ENCODE measurements around the gene RAP1GAP.

RAP1GAP gene

DNA sequence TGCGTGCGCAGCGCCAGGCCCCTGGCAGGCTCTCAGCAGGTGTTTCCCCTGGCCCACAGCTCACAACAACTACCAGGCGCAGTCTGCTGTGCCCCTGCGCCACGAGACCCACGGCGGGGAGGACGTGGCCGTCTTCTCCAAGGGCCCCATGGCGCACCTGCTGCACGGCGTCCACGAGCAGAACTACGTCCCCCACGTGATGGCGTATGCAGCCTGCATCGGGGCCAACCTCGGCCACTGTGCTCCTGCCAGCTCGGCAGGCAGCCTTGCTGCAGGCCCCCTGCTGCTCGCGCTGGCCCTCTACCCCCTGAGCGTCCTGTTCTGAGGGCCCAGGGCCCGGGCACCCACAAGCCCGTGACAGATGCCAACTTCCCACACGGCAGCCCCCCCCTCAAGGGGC, 91.8 kb downstream of the RAP1GAP start:
- no peak overlapping the region for H3K4me3 ChIP-seq (ENCODE audit: control insufficient read depth, low read depth, low read length)
- TF ChIP-seq, protein P1, sequence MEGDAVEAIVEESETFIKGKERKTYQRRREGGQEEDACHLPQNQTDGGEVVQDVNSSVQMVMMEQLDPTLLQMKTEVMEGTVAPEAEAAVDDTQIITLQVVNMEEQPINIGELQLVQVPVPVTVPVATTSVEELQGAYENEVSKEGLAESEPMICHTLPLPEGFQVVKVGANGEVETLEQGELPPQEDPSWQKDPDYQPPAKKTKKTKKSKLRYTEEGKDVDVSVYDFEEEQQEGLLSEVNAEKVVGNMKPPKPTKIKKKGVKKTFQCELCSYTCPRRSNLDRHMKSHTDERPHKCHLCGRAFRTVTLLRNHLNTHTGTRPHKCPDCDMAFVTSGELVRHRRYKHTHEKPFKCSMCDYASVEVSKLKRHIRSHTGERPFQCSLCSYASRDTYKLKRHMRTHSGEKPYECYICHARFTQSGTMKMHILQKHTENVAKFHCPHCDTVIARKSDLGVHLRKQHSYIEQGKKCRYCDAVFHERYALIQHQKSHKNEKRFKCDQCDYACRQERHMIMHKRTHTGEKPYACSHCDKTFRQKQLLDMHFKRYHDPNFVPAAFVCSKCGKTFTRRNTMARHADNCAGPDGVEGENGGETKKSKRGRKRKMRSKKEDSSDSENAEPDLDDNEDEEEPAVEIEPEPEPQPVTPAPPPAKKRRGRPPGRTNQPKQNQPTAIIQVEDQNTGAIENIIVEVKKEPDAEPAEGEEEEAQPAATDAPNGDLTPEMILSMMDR (conservative IDR thresholded peaks at IDR 0.05; ENCODE audit: control insufficient read depth, insufficient read depth, low read depth, low read length): no peak
- no peak for DNase-seq (ENCODE audit: low read depth)

DNA sequence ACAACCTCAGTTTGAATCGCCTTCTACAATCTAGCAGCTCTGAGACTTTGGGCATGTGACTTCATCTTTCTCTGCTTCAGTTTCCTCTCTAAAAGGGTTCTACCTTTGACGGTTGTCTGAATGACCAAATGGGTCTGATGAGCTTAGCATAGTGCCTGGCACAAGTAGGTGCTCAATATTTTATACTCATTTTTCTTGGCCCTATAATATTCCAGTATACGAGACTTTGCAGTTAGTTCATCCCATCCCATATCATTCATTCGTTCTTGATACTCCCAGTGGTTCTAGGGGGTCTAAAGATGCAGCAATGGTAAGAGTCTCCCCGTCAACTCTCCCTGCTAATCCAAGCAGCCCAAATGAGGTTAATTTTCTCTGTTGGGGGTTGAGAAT, 92.4 kb downstream of the RAP1GAP start:
- DNase-seq (ENCODE audit: low read depth): no peak
- H3K4me3 ChIP-seq (ENCODE audit: control insufficient read depth, low read depth, low read length): no peak overlapping the region
- TF ChIP-seq, protein P1 (conservative IDR thresholded peaks at IDR 0.05; ENCODE audit: control insufficient read depth, insufficient read depth, low read depth, low read length): no peak

DNA sequence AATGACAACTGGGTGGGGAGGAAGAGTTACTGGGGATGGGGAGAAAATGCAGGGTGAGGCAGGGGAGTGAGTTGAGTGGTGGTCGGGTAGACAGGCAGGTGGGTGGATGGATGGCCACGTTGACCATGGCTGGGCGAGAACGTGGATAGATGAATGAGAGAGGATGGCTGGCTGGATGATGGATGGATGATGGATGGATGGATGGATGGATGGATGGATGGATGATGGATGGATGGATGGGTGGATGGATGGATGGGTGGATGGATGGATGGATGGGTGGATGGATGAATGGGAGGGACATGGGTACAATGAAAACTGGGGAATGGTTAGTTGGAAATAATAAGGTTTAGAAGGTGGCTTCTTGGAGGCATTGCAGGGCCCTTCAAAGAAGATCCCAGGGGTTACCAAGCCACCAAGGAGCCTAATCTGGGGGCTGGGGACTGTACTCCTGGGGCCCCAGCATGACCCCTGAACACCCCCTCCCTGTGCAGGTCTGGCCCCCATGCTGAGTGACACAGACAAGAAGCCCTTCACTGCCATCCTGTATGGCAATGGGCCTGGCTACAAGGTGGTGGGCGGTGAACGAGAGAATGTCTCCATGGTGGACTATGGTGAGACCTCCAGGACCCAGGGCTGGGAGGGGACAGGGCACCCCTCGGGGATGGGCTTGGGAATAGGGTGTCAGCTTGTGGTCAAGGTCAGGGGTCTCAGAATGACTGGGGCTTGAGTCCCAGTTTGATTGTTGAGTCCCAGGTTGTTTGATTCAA, 92.9 kb downstream of the RAP1GAP start:
- no peak for DNase-seq (ENCODE audit: low read depth)
- TF ChIP-seq, protein P1 (conservative IDR thresholded peaks at IDR 0.05; ENCODE audit: control insufficient read depth, insufficient read depth, low read depth, low read length): no peak

DNA sequence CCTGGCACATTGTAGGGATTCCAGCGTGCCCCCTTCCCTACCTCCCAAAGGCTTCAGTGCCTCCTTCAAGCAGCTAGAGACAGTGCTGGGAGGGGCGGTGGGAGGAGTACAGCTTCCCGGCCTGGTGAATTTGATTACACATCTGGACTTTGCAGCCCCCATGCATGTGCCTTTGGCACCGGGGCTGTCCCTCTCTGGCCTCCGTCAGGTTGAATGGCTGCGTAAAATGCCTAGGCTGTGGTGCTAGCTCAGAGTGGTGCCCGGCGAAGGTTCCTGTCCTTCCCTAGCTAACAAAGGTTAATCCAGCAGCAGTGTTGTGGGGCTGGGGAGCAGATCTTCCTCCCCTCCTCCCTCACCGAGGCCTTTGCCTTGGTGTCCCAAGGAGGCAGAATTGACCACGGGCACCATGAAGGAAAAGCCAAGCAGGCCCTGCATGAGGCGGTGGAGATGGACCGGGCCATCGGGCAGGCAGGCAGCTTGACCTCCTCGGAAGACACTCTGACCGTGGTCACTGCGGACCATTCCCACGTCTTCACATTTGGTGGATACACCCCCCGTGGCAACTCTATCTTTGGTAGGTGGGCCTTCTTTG, 93.7 kb downstream of the RAP1GAP start:
- DNase-seq (ENCODE audit: low read depth): no peak
- H3K4me3 ChIP-seq (ENCODE audit: control insufficient read depth, low read depth, low read length): no peak overlapping the region
- TF ChIP-seq, protein P1 (conservative IDR thresholded peaks at IDR 0.05; ENCODE audit: control insufficient read depth, insufficient read depth, low read depth, low read length): no peak

More for the DNA sequence above, 92.9 kb downstream of the RAP1GAP start:
- H3K4me3 ChIP-seq (ENCODE audit: control insufficient read depth, low read depth, low read length): no peak overlapping the region

DNA sequence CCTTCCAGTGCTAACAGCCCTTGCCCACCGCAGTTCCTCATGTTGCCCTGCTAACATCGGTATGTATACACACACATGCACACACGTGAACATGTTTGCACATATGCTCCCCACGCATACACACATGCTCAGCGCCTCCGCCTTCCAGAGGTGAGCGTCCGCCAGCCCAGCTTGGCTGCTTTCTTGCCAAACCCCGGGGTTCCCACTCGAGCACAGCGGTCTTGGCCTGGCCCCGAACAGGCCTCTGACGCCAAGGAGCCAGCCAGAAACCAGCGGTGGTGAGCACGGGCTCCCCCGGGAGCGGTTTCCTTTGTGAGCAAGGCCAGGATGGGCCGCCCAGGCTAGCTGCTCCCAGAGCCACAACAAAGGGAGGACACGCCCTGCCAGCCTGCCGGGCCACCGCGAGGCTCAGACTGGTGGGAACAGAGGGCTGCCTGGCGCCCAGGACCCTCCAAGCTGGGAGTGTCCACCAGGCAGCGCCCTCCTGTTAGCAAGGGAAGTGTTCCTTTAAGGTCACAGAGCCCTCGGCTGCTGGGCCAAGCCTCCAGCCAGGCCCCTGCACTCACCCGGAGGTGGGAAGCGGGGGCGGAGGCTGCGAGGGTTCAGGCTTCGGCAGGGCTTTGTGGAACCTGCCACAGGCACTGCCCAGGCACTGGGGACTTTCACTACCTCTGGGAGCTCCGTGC, 94.5 kb downstream of the RAP1GAP start:
- TF ChIP-seq, protein P1 (conservative IDR thresholded peaks at IDR 0.05; ENCODE audit: control insufficient read depth, insufficient read depth, low read depth, low read length): no peak
- DNase-seq (ENCODE audit: low read depth): peak; percentile 77
- H3K4me3 ChIP-seq (ENCODE audit: control insufficient read depth, low read depth, low read length): no peak overlapping the region

DNA sequence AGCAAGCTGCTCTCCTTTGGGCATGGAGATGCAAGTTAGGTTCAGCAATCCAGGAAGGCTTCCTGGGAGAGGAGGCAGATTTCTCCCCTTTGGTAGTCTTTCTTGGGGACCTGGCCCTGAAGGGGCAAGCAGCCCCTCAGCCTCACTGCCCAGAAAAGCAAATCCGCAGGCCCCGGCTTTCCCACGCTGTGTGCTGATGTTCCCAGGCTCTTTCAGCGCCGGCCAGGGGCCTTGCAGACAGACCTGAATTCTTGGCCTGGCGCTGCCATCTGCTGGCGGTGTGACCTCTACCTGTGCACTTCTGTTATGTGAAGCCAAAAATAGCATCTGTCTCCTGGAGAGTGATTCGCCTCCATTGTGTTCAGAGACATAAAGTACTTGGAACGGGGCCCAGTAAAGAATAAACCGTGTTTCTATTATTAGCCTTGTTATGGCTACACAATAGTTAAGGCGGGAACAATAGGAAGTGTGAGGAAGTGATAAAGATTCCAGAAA, 95.1 kb downstream of the RAP1GAP start:
- TF ChIP-seq, protein P1 (conservative IDR thresholded peaks at IDR 0.05; ENCODE audit: control insufficient read depth, insufficient read depth, low read depth, low read length): peak; percentile 58
- DNase-seq (ENCODE audit: low read depth): peak; percentile 83
- H3K4me3 ChIP-seq (ENCODE audit: control insufficient read depth, low read depth, low read length): no peak overlapping the region
